GM19193 (cell line): ENCODE measurements around the gene LTK.

Experiments used
- POLR2A ChIP-seq: IDR thresholded peaks from 4 replicates; pipeline ENCODE4 v1.6.1; 2011; ENCODE audit not compliant: insufficient read depth, insufficient read length; ENCODE audit errors: extremely low read depth

The LTK gene

DNA sequence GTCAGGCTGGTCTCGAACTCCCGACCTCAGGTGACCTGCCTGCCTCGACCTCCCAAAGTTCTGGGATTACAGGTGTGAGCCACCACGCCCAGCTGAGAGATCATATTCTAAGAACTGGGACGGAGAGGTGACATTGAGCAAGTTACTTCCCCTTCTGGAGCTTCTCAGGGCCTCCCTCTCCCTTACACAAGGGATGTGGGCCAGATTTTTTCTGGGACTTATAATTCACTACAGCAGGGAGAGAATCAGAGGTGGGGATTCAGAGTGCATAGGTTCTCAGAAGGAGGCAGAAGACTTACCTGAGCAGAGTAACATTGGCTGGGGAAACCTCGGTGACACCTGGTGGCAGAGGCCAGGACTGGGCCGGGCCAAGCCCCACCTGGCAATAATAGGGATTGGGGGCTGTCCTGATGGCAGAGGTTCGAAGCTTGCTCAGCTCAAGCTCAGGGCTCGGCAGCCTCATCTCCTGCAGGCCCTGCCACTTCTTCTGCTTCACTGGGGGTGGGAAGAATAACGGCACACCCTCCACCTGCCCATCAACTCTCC is 6.8 kb downstream of the LTK start:
- TF ChIP-seq POLR2A = no peak

DNA sequence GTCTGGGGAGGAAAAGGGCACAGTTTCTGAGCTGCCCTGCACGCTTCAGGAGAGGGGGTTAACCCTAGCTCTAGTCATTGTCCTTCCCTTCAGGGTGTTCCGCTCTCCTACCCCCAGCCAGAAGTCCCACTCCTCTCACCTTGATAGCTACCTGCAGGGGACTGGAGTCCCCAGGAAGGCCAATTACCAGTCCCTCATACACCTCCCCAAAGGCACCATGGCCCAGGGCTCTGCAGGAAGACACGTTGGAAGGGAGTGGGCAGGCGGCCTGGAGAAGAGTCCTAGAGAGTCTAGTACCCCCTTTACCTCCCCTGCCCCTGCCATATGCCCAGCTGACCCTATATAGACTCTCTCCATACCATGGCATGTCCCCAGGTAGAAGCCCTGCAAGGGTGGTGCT is 7.9 kb downstream of the LTK start:
- TF ChIP-seq POLR2A = no peak

DNA sequence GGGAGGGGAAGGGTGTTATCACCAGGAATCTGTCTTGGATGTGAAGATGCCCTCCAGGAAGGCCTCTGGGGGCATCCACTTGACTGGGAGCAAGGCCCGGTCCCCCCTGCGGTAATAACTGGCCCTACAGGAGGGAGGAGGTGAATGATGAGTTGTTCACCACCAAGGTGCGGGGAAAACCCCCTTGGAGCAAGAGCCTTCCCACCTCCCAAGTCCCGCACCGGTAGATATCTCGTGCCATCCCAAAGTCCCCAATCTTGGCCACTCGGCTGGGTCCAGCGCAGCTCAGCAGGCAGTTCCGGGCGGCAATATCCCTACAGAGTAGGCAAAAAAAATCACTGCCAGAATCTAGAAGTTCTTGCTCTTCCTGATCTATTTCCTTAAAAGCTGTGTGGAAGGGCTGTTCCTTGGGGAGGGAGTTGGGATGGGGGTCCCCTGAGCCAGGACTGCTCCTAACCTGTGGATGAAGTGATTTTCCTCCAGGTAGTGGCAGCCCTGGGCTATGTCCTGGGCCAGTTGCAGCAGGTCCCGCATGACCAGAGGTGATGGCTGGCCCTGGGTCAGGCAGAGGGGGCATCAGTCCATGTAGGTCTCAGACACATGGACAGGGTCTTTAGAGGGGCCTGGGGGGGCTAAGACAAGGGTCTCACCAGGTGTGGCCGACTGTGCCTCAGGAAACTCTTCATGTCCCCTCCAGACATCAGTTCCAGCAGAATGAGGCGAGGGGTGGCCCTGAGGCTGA is 8.7 kb downstream of the LTK start:
- TF ChIP-seq POLR2A = no peak

DNA sequence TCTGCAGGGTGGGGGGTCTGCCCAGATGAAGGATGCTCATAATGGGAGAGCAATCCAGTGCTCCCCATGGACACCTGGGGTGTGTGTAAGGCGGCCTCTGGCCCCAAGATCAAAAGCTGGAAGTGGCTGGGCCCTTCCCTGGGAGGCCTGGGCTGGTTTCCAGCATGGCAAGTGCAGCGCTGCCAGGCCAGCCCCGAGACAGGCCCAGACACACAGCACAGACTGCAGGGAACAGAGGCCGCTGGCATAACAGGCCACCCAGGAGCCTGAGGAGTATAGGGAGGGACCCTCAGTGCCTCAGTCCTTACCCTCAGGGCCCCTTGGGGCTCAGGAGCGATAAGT is 10.0 kb downstream of the LTK start:
- no peak for TF ChIP-seq POLR2A

DNA sequence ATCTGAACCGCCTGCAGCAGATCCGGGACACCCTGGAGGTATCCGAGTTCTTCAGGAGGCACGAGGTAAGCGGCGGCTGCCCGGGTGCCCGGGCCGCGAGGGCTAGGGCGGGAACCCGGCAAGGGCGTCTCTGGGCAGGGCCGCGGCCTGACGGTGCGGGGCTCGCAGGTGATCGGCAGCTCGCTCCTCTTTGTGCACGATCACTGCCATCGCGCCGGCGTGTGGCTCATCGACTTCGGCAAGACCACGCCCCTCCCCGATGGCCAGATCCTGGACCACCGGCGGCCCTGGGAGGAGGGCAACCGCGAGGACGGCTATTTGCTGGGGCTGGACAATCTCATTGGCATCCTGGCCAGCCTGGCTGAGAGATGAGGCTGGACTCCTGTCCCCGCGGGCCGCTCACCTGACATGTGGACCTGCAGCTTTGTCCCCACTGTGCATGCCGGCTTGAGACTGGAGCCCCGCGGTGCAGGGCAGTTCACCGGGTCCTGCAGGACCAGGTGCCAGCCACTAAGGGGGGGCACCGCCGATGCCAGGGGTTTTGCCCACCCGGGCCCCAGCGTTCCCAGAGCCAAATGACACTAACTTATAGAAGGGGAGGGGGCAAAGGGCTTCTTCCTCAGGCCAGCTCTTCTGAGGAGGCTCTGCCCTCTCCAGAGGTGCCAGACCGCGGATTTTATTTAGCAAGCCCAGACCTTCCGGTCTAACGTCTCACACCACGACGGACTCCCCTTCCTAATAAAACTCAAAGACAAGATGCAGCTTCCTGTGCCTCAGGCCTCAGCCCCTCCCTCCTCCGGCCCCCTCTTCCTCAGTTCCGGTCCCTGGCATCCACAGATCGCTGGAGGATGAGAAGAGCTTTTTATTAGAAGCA is 10.6 kb downstream of the LTK start:
- no peak for TF ChIP-seq POLR2A

DNA sequence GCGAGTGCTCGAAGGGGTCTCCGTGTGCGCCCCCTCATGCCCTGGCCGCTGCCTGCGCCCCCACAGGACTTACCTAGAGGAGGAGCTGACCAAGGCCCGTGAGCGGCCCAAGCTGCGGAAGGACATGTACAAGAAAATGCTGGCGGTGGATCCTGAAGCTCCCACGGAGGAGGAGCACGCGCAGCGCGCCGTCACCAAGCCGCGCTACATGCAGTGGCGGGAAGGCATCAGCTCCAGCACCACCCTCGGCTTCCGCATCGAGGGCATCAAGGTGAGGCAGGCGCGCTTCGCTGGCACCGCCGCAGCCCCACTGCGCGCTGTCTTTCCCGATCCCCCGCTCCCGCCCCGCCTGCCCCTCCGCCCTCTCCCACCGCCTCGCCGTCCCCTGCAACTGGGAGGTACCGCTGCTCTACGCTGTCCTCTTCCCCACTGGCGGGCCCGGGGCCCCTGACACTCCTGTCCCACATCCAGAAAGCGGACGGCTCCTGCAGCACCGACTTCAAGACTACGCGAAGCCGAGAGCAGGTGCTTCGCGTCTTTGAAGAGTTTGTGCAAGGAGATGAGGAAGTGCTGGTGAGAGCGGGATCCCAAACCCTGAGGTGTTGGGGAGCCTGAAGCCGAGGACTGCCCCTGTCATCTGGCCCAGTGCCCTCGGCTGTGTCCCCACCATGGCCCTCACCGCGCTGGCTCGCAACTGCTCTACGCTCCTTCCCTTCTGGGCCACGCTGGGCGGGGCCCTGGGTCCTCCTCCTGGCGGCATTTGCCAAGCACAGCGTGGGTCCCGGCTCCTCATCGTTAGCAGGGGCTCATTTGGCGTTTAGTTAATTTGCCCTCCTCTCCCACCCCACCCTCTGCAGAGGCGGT is 11.5 kb downstream of the LTK start:
- TF ChIP-seq POLR2A = no peak

DNA sequence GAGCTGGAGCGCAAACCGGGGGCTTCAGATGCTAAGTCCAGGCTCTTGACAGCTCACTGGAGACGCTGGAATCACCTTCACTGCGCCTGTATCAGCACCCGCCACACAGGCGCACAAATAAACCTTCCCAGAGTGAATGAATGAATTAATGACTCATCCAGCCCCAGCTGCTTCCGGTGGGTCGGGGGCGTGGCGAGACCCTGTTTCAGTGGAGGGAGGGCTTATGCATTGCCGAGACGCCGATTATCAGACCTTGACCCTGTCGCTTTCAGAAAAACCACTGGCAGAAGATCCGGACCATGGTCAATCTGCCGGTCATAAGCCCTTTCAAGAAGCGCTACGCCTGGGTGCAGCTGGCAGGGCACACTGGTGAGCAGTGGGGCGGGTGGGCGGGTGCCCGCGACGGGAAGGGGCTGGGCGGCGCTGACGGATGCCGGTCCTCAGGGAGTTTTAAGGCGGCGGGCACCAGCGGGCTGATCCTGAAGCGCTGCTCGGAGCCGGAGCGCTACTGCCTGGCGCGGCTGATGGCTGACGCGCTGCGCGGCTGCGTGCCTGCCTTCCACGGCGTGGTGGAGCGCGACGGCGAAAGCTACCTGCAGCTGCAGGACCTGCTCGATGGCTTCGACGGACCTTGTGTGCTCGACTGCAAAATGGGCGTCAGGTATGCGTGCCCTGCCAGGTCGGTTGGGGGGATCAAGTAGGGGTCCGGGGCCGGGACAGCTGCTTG is 12.3 kb downstream of the LTK start:
- no peak for TF ChIP-seq POLR2A

DNA sequence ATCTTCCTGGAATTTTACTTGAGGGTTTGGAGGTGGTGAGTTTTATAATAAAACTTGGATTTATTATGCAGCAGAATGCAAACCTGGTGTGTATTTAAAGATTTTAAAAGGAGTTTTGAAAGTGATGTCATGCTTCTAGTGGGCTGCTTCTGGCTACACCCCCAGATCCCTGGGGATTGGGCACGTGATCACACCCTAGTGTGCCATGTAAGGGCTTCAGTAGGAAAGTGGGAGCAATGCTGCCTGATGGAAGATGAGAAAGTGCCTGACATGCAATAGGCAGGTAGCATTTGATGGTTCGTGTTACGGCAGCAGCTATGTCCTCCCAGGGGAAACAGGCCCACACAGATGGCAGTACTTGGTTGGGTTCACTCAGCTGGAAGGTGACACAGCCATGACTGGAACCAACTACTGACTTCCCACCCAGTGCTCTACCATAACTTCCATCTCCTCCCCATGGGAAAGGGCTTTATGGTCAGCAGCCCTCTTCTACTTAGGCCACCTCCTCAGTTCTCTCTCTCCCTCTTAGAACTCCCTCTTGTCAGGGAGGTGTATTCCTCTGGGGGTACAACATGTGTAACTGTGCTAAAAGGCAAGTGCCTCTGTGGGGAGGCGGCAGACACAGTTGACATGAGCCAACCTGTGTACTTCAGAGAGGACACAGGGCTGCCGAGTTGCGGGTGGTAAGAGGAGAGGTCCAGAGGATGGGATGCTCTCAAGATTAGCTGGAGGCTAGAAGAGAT is 14.3 kb downstream of the LTK start:
- TF ChIP-seq POLR2A = no peak

DNA sequence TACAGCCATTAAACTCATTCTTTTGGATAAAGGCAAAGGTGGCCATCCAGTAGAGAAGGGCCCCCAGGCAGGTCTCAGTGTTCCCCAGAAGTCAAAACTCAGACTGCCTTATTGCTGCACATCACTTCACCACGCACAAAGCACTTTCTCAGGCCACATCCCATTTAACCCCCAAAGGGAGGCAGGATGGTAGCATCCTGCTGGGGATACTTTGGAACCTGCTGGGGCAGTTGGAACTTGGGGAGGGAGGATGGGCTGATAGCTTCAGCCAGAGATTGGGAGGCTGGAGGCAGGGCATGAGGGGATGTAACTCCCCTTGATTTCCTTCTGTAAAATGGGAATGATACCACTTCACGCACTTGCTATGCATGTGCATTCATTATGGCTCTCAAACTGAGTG is 15.0 kb downstream of the LTK start:
- TF ChIP-seq POLR2A = no peak

DNA sequence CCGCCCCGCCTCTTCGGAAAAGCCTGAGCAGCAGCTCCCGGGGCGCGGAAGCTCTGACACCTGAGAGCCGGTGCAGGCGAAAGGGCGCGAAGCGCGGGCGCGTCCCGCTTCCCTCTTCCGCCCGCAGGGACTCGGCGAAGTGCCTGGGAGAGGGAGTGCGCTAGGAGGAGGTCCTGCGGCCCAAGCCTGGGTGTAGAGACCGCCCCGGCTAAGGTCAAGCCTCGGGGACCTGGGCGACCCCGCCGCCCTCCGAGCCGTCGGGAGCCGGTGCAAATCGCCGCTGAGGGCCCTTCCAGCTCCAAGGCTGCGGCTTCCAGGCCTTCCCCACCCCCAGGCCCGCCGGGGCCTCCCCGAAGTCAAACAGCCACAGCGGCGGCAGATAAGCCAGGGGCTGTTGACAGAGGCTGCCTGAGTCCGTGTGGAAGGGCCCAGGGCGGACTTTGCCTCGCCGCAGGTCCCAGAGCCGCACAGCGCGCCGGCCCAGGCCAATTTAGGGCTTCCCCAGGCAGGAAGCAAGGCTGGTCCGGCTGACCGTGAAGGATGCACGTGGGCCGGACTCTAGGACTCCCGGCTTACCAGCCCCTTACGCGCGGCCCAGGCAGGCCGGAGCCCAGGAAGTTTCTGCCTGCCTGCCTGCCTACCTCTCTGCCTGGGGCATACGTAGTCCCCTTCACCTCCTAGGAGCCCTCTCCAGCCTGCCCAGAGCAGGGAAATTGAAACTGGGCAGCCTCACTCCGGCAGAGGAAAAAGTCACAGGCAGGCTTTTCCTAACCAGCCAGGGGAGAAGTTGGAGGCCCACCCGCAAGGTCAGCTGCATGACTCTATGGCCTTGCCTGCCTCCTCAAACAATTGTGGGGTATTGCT is 17.7 kb downstream of the LTK start:
- no peak for TF ChIP-seq POLR2A

DNA sequence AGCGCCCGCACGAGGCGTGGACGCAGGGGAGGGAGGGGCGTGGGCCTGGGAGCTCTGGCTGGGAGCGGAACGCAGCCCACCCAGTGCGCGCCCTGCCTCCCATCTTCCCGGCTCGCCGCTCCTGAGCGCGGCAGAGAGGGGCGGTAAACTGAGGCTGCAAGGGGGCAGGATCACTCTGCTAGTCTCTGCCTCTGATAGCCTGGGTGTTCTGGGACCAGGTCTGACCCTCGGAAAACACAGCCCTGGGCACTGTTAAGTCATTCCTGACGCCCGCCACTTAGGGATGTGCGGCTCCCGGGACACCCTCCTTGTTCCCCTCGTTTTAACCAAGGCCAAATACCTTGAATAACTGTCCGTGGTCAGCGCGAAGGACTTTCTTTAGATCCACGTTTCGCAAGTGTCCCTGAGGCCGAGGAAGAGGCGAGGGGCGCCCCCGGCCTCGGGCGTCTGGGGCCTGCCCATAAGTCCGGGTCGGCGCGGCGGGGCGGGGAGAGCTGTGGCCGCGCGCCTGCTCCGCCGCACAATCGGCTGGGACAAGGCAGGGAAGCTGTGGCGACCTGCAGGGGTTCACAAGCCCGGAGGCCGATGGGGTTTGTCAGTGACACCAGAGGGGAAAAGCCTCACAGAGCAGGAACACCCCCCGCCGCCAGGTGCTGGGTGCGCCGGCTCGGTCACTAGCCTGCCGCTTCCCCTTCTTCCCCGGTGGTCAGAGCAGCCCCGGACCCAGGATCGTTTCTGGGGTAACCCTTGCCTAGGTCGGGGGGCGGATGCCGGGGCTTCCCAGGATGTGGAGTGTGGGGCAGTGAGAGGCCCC is 18.5 kb downstream of the LTK start:
- no peak for TF ChIP-seq POLR2A
